Measurements from ENCODE around the gene RBM19.

DNA sequence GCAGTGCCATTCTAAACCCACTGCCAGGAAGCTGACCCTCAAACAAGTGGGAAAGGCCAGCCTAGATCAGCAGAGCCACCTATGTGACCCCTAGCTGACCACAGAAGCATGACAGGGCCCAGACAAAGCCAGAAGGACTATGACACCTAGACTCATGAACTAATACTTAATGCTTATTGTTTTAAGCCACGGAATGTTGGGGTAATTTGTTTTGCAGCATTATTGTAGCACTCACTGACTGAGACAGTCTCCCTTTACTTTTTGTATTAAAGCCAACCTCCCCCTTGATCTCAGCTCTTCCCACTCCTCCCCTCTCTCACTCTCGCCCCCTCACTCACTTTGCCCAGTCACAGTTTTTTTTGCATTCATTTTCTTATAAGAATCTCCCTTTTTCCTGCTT is 186.4 kb downstream of the RBM19 start:
- TF ChIP-seq, protein P1, sequence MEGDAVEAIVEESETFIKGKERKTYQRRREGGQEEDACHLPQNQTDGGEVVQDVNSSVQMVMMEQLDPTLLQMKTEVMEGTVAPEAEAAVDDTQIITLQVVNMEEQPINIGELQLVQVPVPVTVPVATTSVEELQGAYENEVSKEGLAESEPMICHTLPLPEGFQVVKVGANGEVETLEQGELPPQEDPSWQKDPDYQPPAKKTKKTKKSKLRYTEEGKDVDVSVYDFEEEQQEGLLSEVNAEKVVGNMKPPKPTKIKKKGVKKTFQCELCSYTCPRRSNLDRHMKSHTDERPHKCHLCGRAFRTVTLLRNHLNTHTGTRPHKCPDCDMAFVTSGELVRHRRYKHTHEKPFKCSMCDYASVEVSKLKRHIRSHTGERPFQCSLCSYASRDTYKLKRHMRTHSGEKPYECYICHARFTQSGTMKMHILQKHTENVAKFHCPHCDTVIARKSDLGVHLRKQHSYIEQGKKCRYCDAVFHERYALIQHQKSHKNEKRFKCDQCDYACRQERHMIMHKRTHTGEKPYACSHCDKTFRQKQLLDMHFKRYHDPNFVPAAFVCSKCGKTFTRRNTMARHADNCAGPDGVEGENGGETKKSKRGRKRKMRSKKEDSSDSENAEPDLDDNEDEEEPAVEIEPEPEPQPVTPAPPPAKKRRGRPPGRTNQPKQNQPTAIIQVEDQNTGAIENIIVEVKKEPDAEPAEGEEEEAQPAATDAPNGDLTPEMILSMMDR (IDR thresholded peaks at IDR 0.05; ENCODE audit: low read length): no peak
- TF ChIP-seq EZH2 (IDR thresholded peaks at IDR 0.05; ENCODE audit: borderline replicate concordance, low read length): no peak
